Omental fat pad (tissue), 4 donors: ENCODE measurements around the gene SLC27A1. TPM values are rescaled to one million over a fixed set of nuclear protein-coding genes. Genes with fewer than 3 reads are reported as not detected.

ENCODE experiments used
- ATAC-seq: fragments of 150-250 bp; one replicate; pipeline ENCODE4 v1.9.1; 2016; ENCODE audit warnings: mild to moderate bottlenecking, moderate library complexity; ENCODE audit not compliant: low FRiP score
- DNase-seq: peaks from one replicate; pipeline ENCODE4 v3.0.0-alpha.2; 2019; ENCODE audit warnings: low spot score
- total RNA-seq, 4 donors: library from RNA; depleted of rRNA; stranded (reverse); fragments of >200 nt; gene quantifications; one replicate each; pipeline ENCODE4 v1.1.0, GENCODE V29; 2016
- TF ChIP-seq, protein P1 (sequence below), 3 donors: fragments of 450-650 bp; IDR thresholded peaks; one replicate each; pipeline ENCODE4 v1.5.1; 2016 to 2017; ENCODE audit warnings: antibody characterized with exemption in 3 of 3, mild to moderate bottlenecking in 3 of 3, moderate library complexity in 2 of 3

SLC27A1 gene
- total RNA-seq, 4 donors from 2014 or later = 26.6 to 52.8 (median 40.4) TPM

DNA sequence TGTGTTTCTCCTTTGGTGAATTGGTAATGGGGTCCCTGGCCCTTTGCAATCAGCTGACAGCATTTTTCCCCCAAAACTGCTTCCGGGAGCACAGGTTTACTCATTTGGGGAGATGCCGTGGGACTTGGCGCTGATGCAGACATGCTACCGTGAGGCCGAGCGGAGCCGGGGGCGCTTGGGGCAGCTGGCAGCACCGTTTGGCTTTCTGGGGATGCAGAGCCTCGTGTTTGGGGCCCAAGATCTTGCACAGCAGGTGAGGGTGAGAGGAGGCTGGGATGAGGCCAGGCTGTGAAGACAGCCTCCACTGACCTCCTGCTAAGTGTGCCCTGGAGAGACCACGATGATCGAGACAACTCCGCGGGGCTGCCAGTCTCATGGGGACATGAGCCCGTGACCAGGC, 71.7 kb downstream of the SLC27A1 start:
- DNase-seq (no peak), ATAC-seq (no peak)
- TF ChIP-seq, protein P1, sequence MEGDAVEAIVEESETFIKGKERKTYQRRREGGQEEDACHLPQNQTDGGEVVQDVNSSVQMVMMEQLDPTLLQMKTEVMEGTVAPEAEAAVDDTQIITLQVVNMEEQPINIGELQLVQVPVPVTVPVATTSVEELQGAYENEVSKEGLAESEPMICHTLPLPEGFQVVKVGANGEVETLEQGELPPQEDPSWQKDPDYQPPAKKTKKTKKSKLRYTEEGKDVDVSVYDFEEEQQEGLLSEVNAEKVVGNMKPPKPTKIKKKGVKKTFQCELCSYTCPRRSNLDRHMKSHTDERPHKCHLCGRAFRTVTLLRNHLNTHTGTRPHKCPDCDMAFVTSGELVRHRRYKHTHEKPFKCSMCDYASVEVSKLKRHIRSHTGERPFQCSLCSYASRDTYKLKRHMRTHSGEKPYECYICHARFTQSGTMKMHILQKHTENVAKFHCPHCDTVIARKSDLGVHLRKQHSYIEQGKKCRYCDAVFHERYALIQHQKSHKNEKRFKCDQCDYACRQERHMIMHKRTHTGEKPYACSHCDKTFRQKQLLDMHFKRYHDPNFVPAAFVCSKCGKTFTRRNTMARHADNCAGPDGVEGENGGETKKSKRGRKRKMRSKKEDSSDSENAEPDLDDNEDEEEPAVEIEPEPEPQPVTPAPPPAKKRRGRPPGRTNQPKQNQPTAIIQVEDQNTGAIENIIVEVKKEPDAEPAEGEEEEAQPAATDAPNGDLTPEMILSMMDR (IDR thresholded peaks at IDR 0.05) = no peak

- ATAC-seq (no peak), DNase-seq (no peak)
- TF ChIP-seq, protein P1 (IDR thresholded peaks at IDR 0.05) = no peak
These were observed 72.7 kb downstream of the SLC27A1 start for GRCh38 chr19:17542793-17543582.

DNA sequence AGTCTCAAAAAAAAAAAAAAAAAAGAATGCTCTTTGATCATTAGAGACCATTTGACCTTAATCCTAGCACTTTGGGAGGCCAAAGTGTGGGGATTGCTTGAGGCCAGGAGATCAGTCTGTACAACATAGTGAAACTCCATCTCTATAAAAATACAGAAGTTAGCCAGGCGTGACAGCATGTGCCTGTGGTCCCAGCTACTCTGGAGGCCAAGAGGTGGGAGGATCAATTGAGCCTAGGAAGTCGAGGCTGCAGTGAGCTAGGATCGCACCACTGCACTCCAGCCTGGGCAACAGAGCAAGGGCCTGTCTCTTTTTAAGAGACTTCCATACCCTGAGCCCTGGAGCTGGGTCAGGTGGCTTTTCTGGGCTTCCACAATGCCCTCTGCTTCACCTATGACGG, 73.7 kb downstream of the SLC27A1 start:
- DNase-seq (no peak), ATAC-seq (no peak)
- TF ChIP-seq, protein P1 (IDR thresholded peaks at IDR 0.05) = no peak

- TF ChIP-seq, protein P1 (IDR thresholded peaks at IDR 0.05) = no peak
- ATAC-seq (no peak), DNase-seq (no peak)
These were observed 74.1 kb downstream of the SLC27A1 start for GRCh38 chr19:17544418-17544817.

- ATAC-seq = no peak
- TF ChIP-seq, protein P1 (IDR thresholded peaks at IDR 0.05) = no peak
These were observed 77.8 kb downstream of the SLC27A1 start for GRCh38 chr19:17548145-17548544.

DNA sequence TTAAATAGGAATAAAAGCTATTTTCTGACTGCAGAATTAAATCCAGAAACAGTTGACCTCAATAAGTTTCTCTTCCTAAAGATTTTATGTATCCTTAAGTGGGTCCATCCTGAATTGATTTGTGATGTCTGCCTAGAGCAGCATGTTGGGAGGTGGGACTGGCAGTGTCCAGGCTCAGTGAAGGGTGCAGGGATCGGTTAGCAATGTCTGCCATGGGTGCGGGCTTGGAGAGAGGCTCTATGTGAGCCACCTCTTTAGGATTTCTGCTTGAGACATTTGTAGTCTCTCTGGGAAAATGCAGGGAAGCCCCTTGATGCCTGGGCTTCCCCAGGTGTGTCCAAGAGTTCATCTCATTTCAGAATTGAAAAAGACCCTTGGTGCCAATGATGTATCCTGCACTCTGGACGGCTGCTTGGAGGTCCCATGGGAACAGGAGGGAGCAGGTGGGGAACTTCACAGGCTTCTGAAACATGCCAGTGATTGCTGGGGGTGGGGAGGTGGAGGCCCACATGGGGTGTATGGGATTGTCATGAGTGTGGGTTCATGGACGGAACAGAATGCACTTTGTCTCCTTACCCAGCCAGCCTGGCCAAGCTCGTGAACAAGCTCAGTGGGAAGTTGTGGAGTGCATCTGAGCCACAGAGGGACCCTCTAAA, 78.9 kb downstream of the SLC27A1 start:
- ATAC-seq = no peak
- DNase-seq = no peak
- TF ChIP-seq, protein P1 (IDR thresholded peaks at IDR 0.05) = no peak

More at GRCh38 chr19:17548145-17548544, 77.8 kb downstream of the SLC27A1 start:
- no peak for DNase-seq
